ENCODE measurements around the gene COA6. TPM values are rescaled to one million over a fixed set of nuclear protein-coding genes. Genes with fewer than 3 reads are reported as not detected.
"Not testable (repeated sequence)": the region's sequence is repeated elsewhere in the genome, so short reads cannot be mapped to it uniquely, and the experiment has no call there.

Gene COA6
- polyA plus RNA-seq, 1 donor (not counting 4 experiments of a cell fraction or from before 2014, with no cell fraction given) = 36.0 TPM

GRCh38 chr1:234398849-234399381 is 25.7 kb downstream of the COA6 start:
- peaks cover 2% of the 10 kb centered on the region for H3K9me1 ChIP-seq (ENCODE audit: control insufficient read depth, extremely low read depth, insufficient read depth, low read length)
- peak overlapping the region; percentile 13 for H3K27ac ChIP-seq (ENCODE audit: control insufficient read depth, insufficient read depth, low read length)
- H3K4me1 ChIP-seq (ENCODE audit: control insufficient read depth, extremely low read depth, insufficient read depth, low read length) = no peaks in the 10 kb centered on the region
- no peaks in the 10 kb centered on the region for H4K20me1 ChIP-seq (ENCODE audit: control insufficient read depth, extremely low read depth, insufficient read depth, low read length)
- H2AFZ ChIP-seq (ENCODE audit: control insufficient read depth, low read length) = peak overlapping the region; percentile 50
- H3K36me3 ChIP-seq (ENCODE audit: control insufficient read depth in 2 of 2, extremely low read depth in 1 of 2, insufficient read depth in 2 of 2, low read length in 2 of 2) = peaks cover 6 to 7% of the 10 kb centered on the region in 2 experiments
- no peak overlapping the region for H3K9ac ChIP-seq (ENCODE audit: control insufficient read depth, extremely low read depth, insufficient read depth, low read length)
- no peaks in the 10 kb centered on the region for H3K79me2 ChIP-seq (ENCODE audit: control insufficient read depth, insufficient read depth, low read length)
- H3K4me3 ChIP-seq (ENCODE audit: control insufficient read depth in 2 of 3, extremely low read depth in 1 of 3, insufficient read depth in 2 of 3, low read depth in 1 of 3, low read length in 3 of 3) = no peak overlapping the region
- FAIRE-seq (peak; percentile 64), DNase-seq (ENCODE audit: low read depth, low spot score) (no peak)
- dilution Hi-C loops (cut with MboI; ENCODE audit: extremely low pct_ligation_motif_present, low sequenced_read_pairs) = no loop called here
- no peaks in the 10 kb centered on the region for H3K9me3 ChIP-seq (ENCODE audit: control insufficient read depth, low read depth, low read length)
- H3K27me3 ChIP-seq (ENCODE audit: control insufficient read depth, extremely low read depth, insufficient read depth, low read length) = no peaks in the 10 kb centered on the region
- peak overlapping the region; percentile 56 for H3K4me2 ChIP-seq (ENCODE audit: control insufficient read depth, extremely low read depth, insufficient read depth, low read depth, low read length)
- no peak for TF ChIP-seq EZH2 (IDR thresholded peaks at IDR 0.05; ENCODE audit: low read length)
- no peak for TF ChIP-seq CTCF (optimal IDR thresholded peaks at IDR 0.05 in 1 of 3, IDR thresholded peaks at IDR 0.05 in 1 of 3, conservative IDR thresholded peaks at IDR 0.05 in 1 of 3; ENCODE audit: extremely low read depth in 1 of 3, insufficient read depth in 2 of 3, low read length in 3 of 3)

- H3K4me1 ChIP-seq (ENCODE audit: control insufficient read depth, extremely low read depth, insufficient read depth, low read length); DNase-seq (ENCODE audit: low read depth, low spot score); H3K9ac ChIP-seq (ENCODE audit: control insufficient read depth, extremely low read depth, insufficient read depth, low read length); H3K36me3 ChIP-seq (ENCODE audit: control insufficient read depth in 2 of 2, extremely low read depth in 1 of 2, insufficient read depth in 2 of 2, low read length in 2 of 2); H3K4me2 ChIP-seq (ENCODE audit: control insufficient read depth, extremely low read depth, insufficient read depth, low read depth, low read length); H4K20me1 ChIP-seq (ENCODE audit: control insufficient read depth, extremely low read depth, insufficient read depth, low read length); H3K9me1 ChIP-seq (ENCODE audit: control insufficient read depth, extremely low read depth, insufficient read depth, low read length); H3K27me3 ChIP-seq (ENCODE audit: control insufficient read depth, extremely low read depth, insufficient read depth, low read length); dilution Hi-C loops (cut with MboI; ENCODE audit: extremely low pct_ligation_motif_present, low sequenced_read_pairs); H3K4me3 ChIP-seq (ENCODE audit: control insufficient read depth in 2 of 3, extremely low read depth in 1 of 3, insufficient read depth in 2 of 3, low read depth in 1 of 3, low read length in 3 of 3); H3K79me2 ChIP-seq (ENCODE audit: control insufficient read depth, insufficient read depth, low read length); H3K27ac ChIP-seq (ENCODE audit: control insufficient read depth, insufficient read depth, low read length); H3K9me3 ChIP-seq (ENCODE audit: control insufficient read depth, low read depth, low read length); H2AFZ ChIP-seq (ENCODE audit: control insufficient read depth, low read length); FAIRE-seq: not testable (repeated sequence)
Measured at GRCh38 chr1:234399515-234399914, 26.3 kb downstream of the COA6 start.

GRCh38 chr1:234400773-234401172 is 27.5 kb downstream of the COA6 start:
- FAIRE-seq (no peak), DNase-seq (ENCODE audit: low read depth, low spot score) (no peak)
- no peaks in the 10 kb centered on the region for H3K79me2 ChIP-seq (ENCODE audit: control insufficient read depth, insufficient read depth, low read length)
- no peak overlapping the region for H3K4me2 ChIP-seq (ENCODE audit: control insufficient read depth, extremely low read depth, insufficient read depth, low read depth, low read length)
- no peak for TF ChIP-seq CTCF (optimal IDR thresholded peaks at IDR 0.05 in 1 of 3, IDR thresholded peaks at IDR 0.05 in 1 of 3, conservative IDR thresholded peaks at IDR 0.05 in 1 of 3; ENCODE audit: extremely low read depth in 1 of 3, insufficient read depth in 2 of 3, low read length in 3 of 3)
- no peak for TF ChIP-seq EZH2 (IDR thresholded peaks at IDR 0.05; ENCODE audit: low read length)
- H3K9ac ChIP-seq (ENCODE audit: control insufficient read depth, extremely low read depth, insufficient read depth, low read length) = no peak overlapping the region
- H3K9me1 ChIP-seq (ENCODE audit: control insufficient read depth, extremely low read depth, insufficient read depth, low read length) = peaks cover 2% of the 10 kb centered on the region
- no peak overlapping the region for H3K4me3 ChIP-seq (ENCODE audit: control insufficient read depth in 2 of 3, extremely low read depth in 1 of 3, insufficient read depth in 2 of 3, low read depth in 1 of 3, low read length in 3 of 3)
- no peaks in the 10 kb centered on the region for H4K20me1 ChIP-seq (ENCODE audit: control insufficient read depth, extremely low read depth, insufficient read depth, low read length)
- no peaks in the 10 kb centered on the region for H3K4me1 ChIP-seq (ENCODE audit: control insufficient read depth, extremely low read depth, insufficient read depth, low read length)
- no peaks in the 10 kb centered on the region for H3K27me3 ChIP-seq (ENCODE audit: control insufficient read depth, extremely low read depth, insufficient read depth, low read length)
- dilution Hi-C loops (cut with MboI; ENCODE audit: extremely low pct_ligation_motif_present, low sequenced_read_pairs) = no loop called here
- peaks cover 4 to 7% of the 10 kb centered on the region in 2 experiments for H3K36me3 ChIP-seq (ENCODE audit: control insufficient read depth in 2 of 2, extremely low read depth in 1 of 2, insufficient read depth in 2 of 2, low read length in 2 of 2)
- no peak overlapping the region for H2AFZ ChIP-seq (ENCODE audit: control insufficient read depth, low read length)
- H3K9me3 ChIP-seq (ENCODE audit: control insufficient read depth, low read depth, low read length) = no peaks in the 10 kb centered on the region
- no peak overlapping the region for H3K27ac ChIP-seq (ENCODE audit: control insufficient read depth, insufficient read depth, low read length)

All from keratinocyte (primary cell).